HEK293 (cell line): ENCODE measurements around the gene PDE1C.

Experiments
- HOXC10 ChIP-seq: sonication (generic); formaldehyde crosslinking; IDR thresholded peaks from 2 replicates; pipeline ENCODE4 v1.8.1; 2023; ENCODE audit warnings: mild to moderate bottlenecking, missing genetic modification reagents
- HOXD13 ChIP-seq: sonication (generic); formaldehyde crosslinking; IDR thresholded peaks from 2 replicates; pipeline ENCODE4 v1.8.0; 2022; ENCODE audit warnings: missing genetic modification reagents, borderline replicate concordance
- ZNF214 ChIP-seq: fragments of 450-650 bp; formaldehyde crosslinking; IDR thresholded peaks from 2 replicates; pipeline ENCODE4 v1.5.1; 2017; ENCODE audit warnings: missing biosample characterization, mild to moderate bottlenecking, missing genetic modification characterization, borderline replicate concordance
- ZNF23 ChIP-seq: fragments of 450-650 bp; formaldehyde crosslinking; IDR thresholded peaks from 2 replicates; pipeline ENCODE4 v1.5.1; 2016; ENCODE audit warnings: missing biosample characterization, missing genetic modification characterization, borderline replicate concordance
- ZNF24 ChIP-seq: fragments of 450-650 bp; formaldehyde crosslinking; IDR thresholded peaks from 2 replicates; pipeline ENCODE4 v1.5.1; 2016; ENCODE audit warnings: missing biosample characterization, missing genetic modification characterization
- ZNF423 ChIP-seq: fragments of 450-650 bp; formaldehyde crosslinking; IDR thresholded peaks from 2 replicates; pipeline ENCODE4 v1.5.1; 2016; ENCODE audit warnings: missing biosample characterization, missing genetic modification characterization
- TF ChIP-seq, protein P1 (sequence below): fragments of 450-650 bp; formaldehyde crosslinking; IDR thresholded peaks from 2 replicates; pipeline ENCODE4 v1.5.1; 2016; ENCODE audit warnings: missing biosample characterization, missing genetic modification characterization
- TF ChIP-seq, protein P2 (sequence below): fragments of 450-650 bp; formaldehyde crosslinking; IDR thresholded peaks from 2 replicates; pipeline ENCODE4 v1.5.1; 2017; ENCODE audit warnings: missing biosample characterization, missing genetic modification characterization
- TF ChIP-seq, protein P3 (sequence below): fragments of 450-650 bp; formaldehyde crosslinking; IDR thresholded peaks from 2 replicates; pipeline ENCODE4 v1.5.1; 2017; ENCODE audit warnings: missing biosample characterization, mild to moderate bottlenecking, missing genetic modification characterization, moderate library complexity
- TF ChIP-seq, protein P4 (sequence below): fragments of 450-650 bp; formaldehyde crosslinking; IDR thresholded peaks from 2 replicates; pipeline ENCODE4 v1.5.1; 2016; ENCODE audit warnings: missing biosample characterization, missing genetic modification characterization
- TF ChIP-seq, protein P5 (sequence below): sonication (generic); formaldehyde crosslinking; IDR thresholded peaks from 2 replicates; pipeline ENCODE4 v1.8.1; 2022; ENCODE audit warnings: mild to moderate bottlenecking, moderate library complexity, missing genetic modification reagents
- TF ChIP-seq, protein P6 (sequence below): fragments of 450-650 bp; formaldehyde crosslinking; IDR thresholded peaks from 2 replicates; pipeline ENCODE4 v1.5.1; 2016; ENCODE audit warnings: missing biosample characterization, missing genetic modification characterization
- TF ChIP-seq, protein P7 (sequence below): fragments of 450-650 bp; formaldehyde crosslinking; IDR thresholded peaks from 2 replicates; pipeline ENCODE4 v1.5.1; 2016; ENCODE audit warnings: missing biosample characterization, missing genetic modification characterization, low read depth

DNA sequence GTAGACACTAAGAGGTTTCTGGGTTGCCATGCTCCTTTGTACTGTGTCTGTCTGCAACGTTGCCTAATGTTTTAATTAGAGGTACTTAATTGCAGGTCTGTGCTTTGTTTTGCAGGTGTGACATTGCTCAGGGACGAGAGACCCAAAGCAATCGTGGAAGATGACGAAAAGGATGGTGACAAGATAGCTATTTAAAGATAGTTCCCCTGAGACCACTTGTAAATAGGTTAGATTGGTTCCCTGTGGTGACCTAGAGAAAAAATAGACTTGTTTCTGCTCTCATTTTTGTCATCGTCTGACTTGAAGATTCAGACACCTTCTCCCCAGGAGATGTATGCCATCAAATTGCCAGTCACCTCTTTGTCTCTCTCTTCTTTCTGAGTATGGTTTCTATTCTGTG is 363.1 kb downstream of the PDE1C start:
- TF ChIP-seq, protein P1, sequence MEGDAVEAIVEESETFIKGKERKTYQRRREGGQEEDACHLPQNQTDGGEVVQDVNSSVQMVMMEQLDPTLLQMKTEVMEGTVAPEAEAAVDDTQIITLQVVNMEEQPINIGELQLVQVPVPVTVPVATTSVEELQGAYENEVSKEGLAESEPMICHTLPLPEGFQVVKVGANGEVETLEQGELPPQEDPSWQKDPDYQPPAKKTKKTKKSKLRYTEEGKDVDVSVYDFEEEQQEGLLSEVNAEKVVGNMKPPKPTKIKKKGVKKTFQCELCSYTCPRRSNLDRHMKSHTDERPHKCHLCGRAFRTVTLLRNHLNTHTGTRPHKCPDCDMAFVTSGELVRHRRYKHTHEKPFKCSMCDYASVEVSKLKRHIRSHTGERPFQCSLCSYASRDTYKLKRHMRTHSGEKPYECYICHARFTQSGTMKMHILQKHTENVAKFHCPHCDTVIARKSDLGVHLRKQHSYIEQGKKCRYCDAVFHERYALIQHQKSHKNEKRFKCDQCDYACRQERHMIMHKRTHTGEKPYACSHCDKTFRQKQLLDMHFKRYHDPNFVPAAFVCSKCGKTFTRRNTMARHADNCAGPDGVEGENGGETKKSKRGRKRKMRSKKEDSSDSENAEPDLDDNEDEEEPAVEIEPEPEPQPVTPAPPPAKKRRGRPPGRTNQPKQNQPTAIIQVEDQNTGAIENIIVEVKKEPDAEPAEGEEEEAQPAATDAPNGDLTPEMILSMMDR (tag by site-specific recombination), result no peak
- TF ChIP-seq, protein P2, sequence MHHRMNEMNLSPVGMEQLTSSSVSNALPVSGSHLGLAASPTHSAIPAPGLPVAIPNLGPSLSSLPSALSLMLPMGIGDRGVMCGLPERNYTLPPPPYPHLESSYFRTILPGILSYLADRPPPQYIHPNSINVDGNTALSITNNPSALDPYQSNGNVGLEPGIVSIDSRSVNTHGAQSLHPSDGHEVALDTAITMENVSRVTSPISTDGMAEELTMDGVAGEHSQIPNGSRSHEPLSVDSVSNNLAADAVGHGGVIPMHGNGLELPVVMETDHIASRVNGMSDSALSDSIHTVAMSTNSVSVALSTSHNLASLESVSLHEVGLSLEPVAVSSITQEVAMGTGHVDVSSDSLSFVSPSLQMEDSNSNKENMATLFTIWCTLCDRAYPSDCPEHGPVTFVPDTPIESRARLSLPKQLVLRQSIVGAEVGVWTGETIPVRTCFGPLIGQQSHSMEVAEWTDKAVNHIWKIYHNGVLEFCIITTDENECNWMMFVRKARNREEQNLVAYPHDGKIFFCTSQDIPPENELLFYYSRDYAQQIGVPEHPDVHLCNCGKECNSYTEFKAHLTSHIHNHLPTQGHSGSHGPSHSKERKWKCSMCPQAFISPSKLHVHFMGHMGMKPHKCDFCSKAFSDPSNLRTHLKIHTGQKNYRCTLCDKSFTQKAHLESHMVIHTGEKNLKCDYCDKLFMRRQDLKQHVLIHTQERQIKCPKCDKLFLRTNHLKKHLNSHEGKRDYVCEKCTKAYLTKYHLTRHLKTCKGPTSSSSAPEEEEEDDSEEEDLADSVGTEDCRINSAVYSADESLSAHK (tag by site-specific recombination), result no peak
- TF ChIP-seq, protein P3, sequence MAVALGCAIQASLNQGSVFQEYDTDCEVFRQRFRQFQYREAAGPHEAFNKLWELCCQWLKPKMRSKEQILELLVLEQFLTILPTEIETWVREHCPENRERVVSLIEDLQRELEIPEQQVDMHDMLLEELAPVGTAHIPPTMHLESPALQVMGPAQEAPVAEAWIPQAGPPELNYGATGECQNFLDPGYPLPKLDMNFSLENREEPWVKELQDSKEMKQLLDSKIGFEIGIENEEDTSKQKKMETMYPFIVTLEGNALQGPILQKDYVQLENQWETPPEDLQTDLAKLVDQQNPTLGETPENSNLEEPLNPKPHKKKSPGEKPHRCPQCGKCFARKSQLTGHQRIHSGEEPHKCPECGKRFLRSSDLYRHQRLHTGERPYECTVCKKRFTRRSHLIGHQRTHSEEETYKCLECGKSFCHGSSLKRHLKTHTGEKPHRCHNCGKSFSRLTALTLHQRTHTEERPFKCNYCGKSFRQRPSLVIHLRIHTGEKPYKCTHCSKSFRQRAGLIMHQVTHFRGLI (tag by site-specific recombination), result no peak
- no peak for TF ChIP-seq ZNF23
- TF ChIP-seq ZNF423, result no peak
- TF ChIP-seq, protein P4, sequence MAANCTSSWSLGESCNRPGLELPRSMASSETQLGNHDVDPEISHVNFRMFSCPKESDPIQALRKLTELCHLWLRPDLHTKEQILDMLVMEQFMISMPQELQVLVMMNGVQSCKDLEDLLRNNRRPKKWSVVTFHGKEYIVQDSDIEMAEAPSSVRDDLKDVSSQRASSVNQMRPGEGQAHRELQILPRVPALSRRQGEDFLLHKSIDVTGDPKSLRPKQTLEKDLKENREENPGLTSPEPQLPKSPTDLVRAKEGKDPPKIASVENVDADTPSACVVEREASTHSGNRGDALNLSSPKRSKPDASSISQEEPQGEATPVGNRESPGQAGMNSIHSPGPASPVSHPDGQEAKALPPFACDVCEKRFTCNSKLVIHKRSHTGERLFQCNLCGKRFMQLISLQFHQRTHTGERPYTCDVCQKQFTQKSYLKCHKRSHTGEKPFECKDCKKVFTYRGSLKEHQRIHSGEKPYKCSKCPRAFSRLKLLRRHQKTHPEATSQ, result no peak
- TF ChIP-seq HOXD13 (CRISPR knock-in tag), result no peak
- no peak for TF ChIP-seq ZNF24 (tag by site-specific recombination)
- TF ChIP-seq, protein P5, sequence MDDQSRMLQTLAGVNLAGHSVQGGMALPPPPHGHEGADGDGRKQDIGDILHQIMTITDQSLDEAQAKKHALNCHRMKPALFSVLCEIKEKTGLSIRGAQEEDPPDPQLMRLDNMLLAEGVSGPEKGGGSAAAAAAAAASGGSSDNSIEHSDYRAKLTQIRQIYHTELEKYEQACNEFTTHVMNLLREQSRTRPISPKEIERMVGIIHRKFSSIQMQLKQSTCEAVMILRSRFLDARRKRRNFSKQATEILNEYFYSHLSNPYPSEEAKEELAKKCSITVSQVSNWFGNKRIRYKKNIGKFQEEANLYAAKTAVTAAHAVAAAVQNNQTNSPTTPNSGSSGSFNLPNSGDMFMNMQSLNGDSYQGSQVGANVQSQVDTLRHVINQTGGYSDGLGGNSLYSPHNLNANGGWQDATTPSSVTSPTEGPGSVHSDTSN (CRISPR knock-in tag), result no peak
- TF ChIP-seq, protein P6, sequence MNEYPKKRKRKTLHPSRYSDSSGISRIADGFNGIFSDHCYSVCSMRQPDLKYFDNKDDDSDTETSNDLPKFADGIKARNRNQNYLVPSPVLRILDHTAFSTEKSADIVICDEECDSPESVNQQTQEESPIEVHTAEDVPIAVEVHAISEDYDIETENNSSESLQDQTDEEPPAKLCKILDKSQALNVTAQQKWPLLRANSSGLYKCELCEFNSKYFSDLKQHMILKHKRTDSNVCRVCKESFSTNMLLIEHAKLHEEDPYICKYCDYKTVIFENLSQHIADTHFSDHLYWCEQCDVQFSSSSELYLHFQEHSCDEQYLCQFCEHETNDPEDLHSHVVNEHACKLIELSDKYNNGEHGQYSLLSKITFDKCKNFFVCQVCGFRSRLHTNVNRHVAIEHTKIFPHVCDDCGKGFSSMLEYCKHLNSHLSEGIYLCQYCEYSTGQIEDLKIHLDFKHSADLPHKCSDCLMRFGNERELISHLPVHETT (tag by site-specific recombination), result no peak
- TF ChIP-seq, protein P7, sequence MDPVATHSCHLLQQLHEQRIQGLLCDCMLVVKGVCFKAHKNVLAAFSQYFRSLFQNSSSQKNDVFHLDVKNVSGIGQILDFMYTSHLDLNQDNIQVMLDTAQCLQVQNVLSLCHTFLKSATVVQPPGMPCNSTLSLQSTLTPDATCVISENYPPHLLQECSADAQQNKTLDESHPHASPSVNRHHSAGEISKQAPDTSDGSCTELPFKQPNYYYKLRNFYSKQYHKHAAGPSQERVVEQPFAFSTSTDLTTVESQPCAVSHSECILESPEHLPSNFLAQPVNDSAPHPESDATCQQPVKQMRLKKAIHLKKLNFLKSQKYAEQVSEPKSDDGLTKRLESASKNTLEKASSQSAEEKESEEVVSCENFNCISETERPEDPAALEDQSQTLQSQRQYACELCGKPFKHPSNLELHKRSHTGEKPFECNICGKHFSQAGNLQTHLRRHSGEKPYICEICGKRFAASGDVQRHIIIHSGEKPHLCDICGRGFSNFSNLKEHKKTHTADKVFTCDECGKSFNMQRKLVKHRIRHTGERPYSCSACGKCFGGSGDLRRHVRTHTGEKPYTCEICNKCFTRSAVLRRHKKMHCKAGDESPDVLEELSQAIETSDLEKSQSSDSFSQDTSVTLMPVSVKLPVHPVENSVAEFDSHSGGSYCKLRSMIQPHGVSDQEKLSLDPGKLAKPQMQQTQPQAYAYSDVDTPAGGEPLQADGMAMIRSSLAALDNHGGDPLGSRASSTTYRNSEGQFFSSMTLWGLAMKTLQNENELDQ, result no peak
- TF ChIP-seq ZNF214, result no peak
- no peak for TF ChIP-seq HOXC10 (CRISPR knock-in tag)
